Mesothelial cell of epicardium (in vitro differentiated cells): ENCODE data around the gene BTBD17. TPM values are rescaled to one million over a fixed set of nuclear protein-coding genes. Genes with fewer than 3 reads are reported as not detected.

Experiments used
- DNase-seq, 2 experiments: peaks; one replicate each; pipeline ENCODE4 v3.0.0; 2021; ENCODE audit warnings: low spot score in 2 of 2; ENCODE audit not compliant: unreplicated experiment in 2 of 2
- H3K27ac Mint-ChIP-seq: 2 replicates; pipeline ENCODE4 v1.8.0; 2021; ENCODE audit warnings: mixed read lengths
- H3K27me3 Mint-ChIP-seq: 2 replicates; pipeline ENCODE4 v1.8.0; 2021; ENCODE audit warnings: low read depth, mixed read lengths
- H3K36me3 Mint-ChIP-seq: 2 replicates; pipeline ENCODE4 v1.8.0; 2021; ENCODE audit warnings: mixed read lengths
- H3K4me1 Mint-ChIP-seq: 2 replicates; pipeline ENCODE4 v1.8.0; 2021; ENCODE audit warnings: mixed read lengths
- H3K4me3 Mint-ChIP-seq: 2 replicates; pipeline ENCODE4 v1.8.0; 2021; ENCODE audit warnings: mild to moderate bottlenecking, moderate library complexity, mixed read lengths
- H3K9me3 Mint-ChIP-seq: 2 replicates; pipeline ENCODE4 v1.8.0; 2021; ENCODE audit warnings: mixed read lengths
- CTCF ChIP-seq: fragments of 200-600 bp; sonication (generic); IDR thresholded peaks from one replicate; pipeline ENCODE4 v1.5.0; 2021; ENCODE audit warnings: antibody characterized with exemption; ENCODE audit not compliant: unreplicated experiment
- total RNA-seq: library from RNA; stranded (reverse); gene quantifications from 3 replicates; pipeline ENCODE4 v1.2.1, GENCODE V29; 2021

The BTBD17 gene
- total RNA-seq, 1 donor from 2014 or later, result 0.16 TPM

- no peak overlapping the region for H3K4me3 Mint-ChIP-seq
- no peaks in the 10 kb centered on the region for H3K27me3 Mint-ChIP-seq
- no peak for TF ChIP-seq CTCF
- no peak overlapping the region for H3K27ac Mint-ChIP-seq
- H3K4me1 Mint-ChIP-seq, result peaks cover 20% of the 10 kb centered on the region
- H3K9me3 Mint-ChIP-seq, result no peaks in the 10 kb centered on the region
- no peaks in the 10 kb centered on the region for H3K36me3 Mint-ChIP-seq
- DNase-seq, result no peak
These were observed 28.4 kb upstream of the BTBD17 start for GRCh38 chr17:74389937-74390679.

- TF ChIP-seq CTCF, result no peak
- Mint-ChIP-seq H3K27me3 (peaks cover 5% of the 10 kb centered on the region), H3K4me1 (peaks cover 20% of the 10 kb centered on the region), H3K9me3 (no peaks in the 10 kb centered on the region), H3K36me3 (no peaks in the 10 kb centered on the region), H3K4me3 (no peak overlapping the region), H3K27ac (no peak overlapping the region)
- DNase-seq, result no peak
These were observed 27.6 kb upstream of the BTBD17 start for GRCh38 chr17:74389084-74389753.

- H3K27me3 Mint-ChIP-seq, result peaks cover 5% of the 10 kb centered on the region
- no peak for TF ChIP-seq CTCF
- H3K27ac Mint-ChIP-seq, result no peak overlapping the region
- H3K4me3 Mint-ChIP-seq, result no peak overlapping the region
- DNase-seq, result no peak
- H3K9me3 Mint-ChIP-seq, result no peaks in the 10 kb centered on the region
- peaks cover 16% of the 10 kb centered on the region for H3K4me1 Mint-ChIP-seq
- H3K36me3 Mint-ChIP-seq, result no peaks in the 10 kb centered on the region
These were observed 25.9 kb upstream of the BTBD17 start for GRCh38 chr17:74387365-74388218.

GRCh38 chr17:74386386-74386785 lies 24.7 kb upstream of the BTBD17 start:
- DNase-seq, result no peak
- Mint-ChIP-seq H3K4me1 (peaks cover 13% of the 10 kb centered on the region), H3K36me3 (no peaks in the 10 kb centered on the region), H3K9me3 (no peaks in the 10 kb centered on the region), H3K27me3 (peaks cover 5% of the 10 kb centered on the region), H3K27ac (no peak overlapping the region), H3K4me3 (no peak overlapping the region)
- no peak for TF ChIP-seq CTCF

- Mint-ChIP-seq H3K4me3 (no peak overlapping the region), H3K27ac (no peak overlapping the region), H3K27me3 (peaks cover 5% of the 10 kb centered on the region), H3K9me3 (no peaks in the 10 kb centered on the region), H3K4me1 (peaks cover 9% of the 10 kb centered on the region), H3K36me3 (no peaks in the 10 kb centered on the region)
- no peak for DNase-seq
- TF ChIP-seq CTCF, result no peak
These were observed 23.5 kb upstream of the BTBD17 start for GRCh38 chr17:74385201-74385600.
